Chondrocyte (in vitro differentiated cells): Measurements from ENCODE around the gene PIR. TPM values are rescaled to one million over a fixed set of nuclear protein-coding genes. Genes with fewer than 3 reads are reported as not detected.
A peak's percentile ranks its signal among the peaks of the same experiment; 100 is the strongest.

ENCODE experiments used
- DNase-seq: peaks from one replicate; pipeline ENCODE4 v3.0.0; 2021; ENCODE audit warnings: mixed read lengths, low spot score
- H3K27ac Mint-ChIP-seq: one replicate; pipeline ENCODE4 v1.8.0; 2021; ENCODE audit warnings: mild to moderate bottlenecking, moderate library complexity, mixed read lengths; ENCODE audit not compliant: unreplicated experiment
- H3K27me3 Mint-ChIP-seq: 2 replicates; pipeline ENCODE4 v1.8.0; 2021; ENCODE audit warnings: low read depth, mixed read lengths
- H3K36me3 Mint-ChIP-seq: 2 replicates; pipeline ENCODE4 v1.8.0; 2021; ENCODE audit warnings: low read depth, mixed read lengths
- H3K4me1 Mint-ChIP-seq: 2 replicates; pipeline ENCODE4 v1.8.0; 2021; ENCODE audit warnings: low read depth, mild to moderate bottlenecking, mixed read lengths
- H3K4me3 Mint-ChIP-seq: one replicate; pipeline ENCODE4 v1.8.0; 2021; ENCODE audit warnings: mild to moderate bottlenecking, moderate library complexity, mixed read lengths; ENCODE audit not compliant: unreplicated experiment
- H3K9me3 Mint-ChIP-seq: 2 replicates; pipeline ENCODE4 v1.8.0; 2021; ENCODE audit warnings: low read depth, mixed read lengths
- CTCF ChIP-seq: fragments of 200-600 bp; sonication (generic); IDR thresholded peaks from 2 replicates; pipeline ENCODE4 v1.5.0; 2021; ENCODE audit warnings: antibody characterized with exemption, mild to moderate bottlenecking, moderate library complexity
- total RNA-seq: library from RNA; stranded (reverse); gene quantifications from 3 replicates; pipeline ENCODE4 v1.2.1, GENCODE V29; 2021

PIR gene
- total RNA-seq, 1 donor from 2014 or later = 13.3 TPM

- no peak overlapping the region for H3K4me3 Mint-ChIP-seq
- H3K27ac Mint-ChIP-seq = no peak overlapping the region
- no peak for TF ChIP-seq CTCF
- DNase-seq = no peak
- no peaks in the 10 kb centered on the region for H3K36me3 Mint-ChIP-seq
- peaks cover 2% of the 10 kb centered on the region for H3K4me1 Mint-ChIP-seq
- H3K27me3 Mint-ChIP-seq = peaks cover 6% of the 10 kb centered on the region
- no peaks in the 10 kb centered on the region for H3K9me3 Mint-ChIP-seq
Observed at GRCh38 chrX:15501506-15501905, 8.4 kb upstream of the PIR start.

DNA sequence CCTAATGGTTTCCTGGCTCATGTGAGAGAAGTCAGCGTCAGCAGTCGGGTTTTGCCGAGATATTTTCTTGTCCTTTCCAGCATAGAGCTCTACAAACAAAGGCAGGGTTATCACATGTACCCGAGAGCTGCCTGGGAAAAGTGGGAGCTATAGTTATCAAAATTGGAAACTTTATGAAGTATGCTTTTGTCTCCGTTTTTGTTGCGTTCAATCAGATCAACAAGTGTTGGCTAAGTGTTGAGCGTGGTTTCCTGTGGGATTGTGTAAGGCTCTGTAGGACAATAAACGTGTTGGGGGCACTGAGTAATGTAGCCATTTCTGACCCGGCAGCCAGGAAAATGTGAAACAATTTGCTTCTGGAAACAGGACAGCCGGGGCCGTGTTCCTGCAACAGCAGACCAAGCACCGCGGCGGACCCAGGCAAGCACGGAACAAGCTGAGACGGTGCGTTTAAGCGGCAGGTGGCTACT lies 7.4 kb upstream of the PIR start, which contains the start of gene BMX:
Gene BMX (plus strand): TSS at position 311 of the 470 bp plus-strand sequence. CDS start 7,547 bp downstream, outside the sequence.
- no peaks in the 10 kb centered on the region for H3K36me3 Mint-ChIP-seq
- no peaks in the 10 kb centered on the region for H3K9me3 Mint-ChIP-seq
- no peak within 1 kb of the TSS for H3K4me3 Mint-ChIP-seq
- H3K27me3 Mint-ChIP-seq = peaks cover 6% of the 10 kb centered on the region
- TF ChIP-seq CTCF = no peak
- H3K4me1 Mint-ChIP-seq = peaks cover 2% of the 10 kb centered on the region
- no peak within 1 kb of the TSS for H3K27ac Mint-ChIP-seq
- DNase-seq = no peak

- Mint-ChIP-seq H3K4me1 (peaks cover 2% of the 10 kb centered on the region), H3K36me3 (no peaks in the 10 kb centered on the region), H3K9me3 (no peaks in the 10 kb centered on the region), H3K27ac (no peak overlapping the region), H3K4me3 (no peak overlapping the region), H3K27me3 (peaks cover 6% of the 10 kb centered on the region)
- no peak for DNase-seq
- TF ChIP-seq CTCF = no peak
Observed at GRCh38 chrX:15499976-15500375, 6.8 kb upstream of the PIR start.

DNA sequence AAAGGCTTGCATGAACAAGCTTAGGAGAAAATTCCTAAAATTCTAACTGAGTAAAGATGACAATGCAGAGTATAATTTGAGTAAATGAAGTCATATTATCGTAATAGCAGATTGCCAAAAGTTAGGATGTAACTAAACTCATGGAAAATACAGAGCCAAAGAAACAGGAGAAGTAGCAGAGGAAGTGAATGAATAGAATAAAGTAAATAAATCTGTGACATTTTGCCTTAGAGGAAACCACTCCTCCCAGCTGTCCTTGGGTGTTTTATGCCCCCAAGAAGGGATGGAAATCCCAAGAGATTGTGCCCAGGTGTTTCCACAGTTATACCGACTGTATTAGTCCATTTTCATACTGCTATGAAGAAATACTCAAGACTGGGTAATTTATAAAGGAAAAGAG lies 5.6 kb upstream of the PIR start:
- no peak overlapping the region for H3K4me3 Mint-ChIP-seq
- DNase-seq = no peak
- no peak for TF ChIP-seq CTCF
- peaks cover 6% of the 10 kb centered on the region for H3K27me3 Mint-ChIP-seq
- peaks cover 3% of the 10 kb centered on the region for H3K4me1 Mint-ChIP-seq
- no peaks in the 10 kb centered on the region for H3K36me3 Mint-ChIP-seq
- no peak overlapping the region for H3K27ac Mint-ChIP-seq
- H3K9me3 Mint-ChIP-seq = no peaks in the 10 kb centered on the region

- peaks cover 6% of the 10 kb centered on the region for H3K27me3 Mint-ChIP-seq
- H3K4me3 Mint-ChIP-seq = no peak overlapping the region
- no peak overlapping the region for H3K27ac Mint-ChIP-seq
- H3K4me1 Mint-ChIP-seq = peaks cover 10% of the 10 kb centered on the region
- no peak for DNase-seq
- H3K36me3 Mint-ChIP-seq = no peaks in the 10 kb centered on the region
- TF ChIP-seq CTCF = peak; percentile 82
- H3K9me3 Mint-ChIP-seq = no peaks in the 10 kb centered on the region
Observed at GRCh38 chrX:15497865-15498264, 4.7 kb upstream of the PIR start.
